Naive thymus-derived CD4-positive, alpha-beta T cell (primary cell): ENCODE data around the gene EPHA8. TPM values are rescaled to one million over a fixed set of nuclear protein-coding genes. Genes with fewer than 3 reads are reported as not detected.
A peak's percentile ranks its signal among the peaks of the same experiment; 100 is the strongest.

Experiments
- ATAC-seq: fragments of 150-1000 bp; cut with Tn5 transposase; 2 replicates; pipeline ENCODE4 v1.10.0; 2021; ENCODE audit warnings: mild to moderate bottlenecking, moderate library complexity
- CTCF ChIA-PET: fragments of 350-600 bp; sonication (Branson Sonifier 250); formaldehyde crosslinking; loops from one replicate; lab custom pipeline; 2021; ENCODE audit warnings: antibody characterized with exemption; lab: Charles Lee
- POLR2A ChIA-PET: fragments of 350-600 bp; sonication (Branson Sonifier 250); formaldehyde crosslinking; loops from one replicate; lab custom pipeline; 2021; ENCODE audit warnings: antibody characterized with exemption, inconsistent platforms; lab: Charles Lee
- DNase-seq, 9 donors: peaks; one replicate each; pipeline versions ENCODE4 v3.0.0 to v3.0.0-alpha.2; 2020 to 2022; ENCODE audit warnings: mixed read lengths in 1 of 9
- H3K27ac ChIP-seq: one replicate; pipeline ENCODE4 v1.7.0; 2013; ENCODE audit warnings: mild to moderate bottlenecking, low read depth, low read length, moderate library complexity
- H3K27me3 ChIP-seq, 2 donors: one replicate each; pipeline ENCODE4 v1.7.0; 2013; ENCODE audit warnings: low read length in 2 of 2, mild to moderate bottlenecking in 2 of 2, moderate library complexity in 2 of 2; ENCODE audit not compliant: control insufficient read depth in 2 of 2, insufficient read depth in 2 of 2
- H3K36me3 ChIP-seq, 3 experiments: 1 replicate in 2 of 3; 2 replicates in 1 of 3; pipeline ENCODE4 v1.7.0; 2013; ENCODE audit warnings: low read length in 3 of 3, mild to moderate bottlenecking in 3 of 3, moderate library complexity in 1 of 3; ENCODE audit not compliant: insufficient read depth in 3 of 3, control insufficient read depth in 2 of 3
- H3K4me1 ChIP-seq, 2 donors: one replicate each; pipeline ENCODE4 v1.7.0; 2013; ENCODE audit warnings: low read length in 2 of 2, mild to moderate bottlenecking in 2 of 2, moderate library complexity in 1 of 2; ENCODE audit not compliant: control insufficient read depth in 2 of 2, insufficient read depth in 2 of 2
- H3K4me3 ChIP-seq: 2 replicates; pipeline ENCODE4 v1.7.0; 2013; ENCODE audit warnings: mild to moderate bottlenecking, low read length
- H3K9me3 ChIP-seq, 3 experiments: 1 replicate in 2 of 3; 2 replicates in 1 of 3; pipeline ENCODE4 v1.7.0; 2013; ENCODE audit warnings: low read length in 3 of 3; ENCODE audit not compliant: control insufficient read depth in 2 of 3
- H3K27ac Mint-ChIP-seq, 9 donors: one replicate each; pipeline ENCODE4 v1.8.0; 2020 to 2022; ENCODE audit warnings: mixed read lengths in 9 of 9, mild to moderate bottlenecking in 8 of 9, moderate library complexity in 5 of 9, inconsistent platforms in 2 of 9
- H3K27me3 Mint-ChIP-seq, 5 donors: one replicate each; pipeline ENCODE4 v1.8.0; 2021 to 2022; ENCODE audit warnings: mixed read lengths in 5 of 5, mild to moderate bottlenecking in 1 of 5
- H3K36me3 Mint-ChIP-seq, 5 donors: one replicate each; pipeline ENCODE4 v1.8.0; 2020 to 2022; ENCODE audit warnings: mixed read lengths in 5 of 5, mild to moderate bottlenecking in 3 of 5, inconsistent platforms in 1 of 5
- H3K4me1 Mint-ChIP-seq, 7 donors: one replicate each; pipeline ENCODE4 v1.8.0; 2020 to 2022; ENCODE audit warnings: mixed read lengths in 7 of 7, mild to moderate bottlenecking in 3 of 7, inconsistent platforms in 1 of 7
- H3K4me3 Mint-ChIP-seq, 10 donors: one replicate each; pipeline ENCODE4 v1.8.0; 2020 to 2022; ENCODE audit warnings: mild to moderate bottlenecking in 10 of 10, mixed read lengths in 10 of 10, moderate library complexity in 6 of 10, inconsistent platforms in 2 of 10
- H3K9me3 Mint-ChIP-seq, 11 donors: one replicate each; pipeline ENCODE4 v1.8.0; 2020 to 2022; ENCODE audit warnings: mixed read lengths in 11 of 11, mild to moderate bottlenecking in 4 of 11, inconsistent platforms in 1 of 11, moderate library complexity in 1 of 11
- intact Hi-C, 2 donors: fragments of 100-400 bp; cut with micrococcal nuclease; formaldehyde crosslinking; loops; one replicate each; pipeline ENCODE4 v1.15.1; 2023
- polyA plus RNA-seq, 2 donors: library from polyadenylated mRNA; unstranded; fragments of 300-500 nt; fragmentation: Illumina TruSeq; gene quantifications; one replicate each; pipeline ENCODE4 v1.2.3, GENCODE V29; 2021
- total RNA-seq, 6 experiments: library from RNA in 5 of 6; stranded (reverse) in 5 of 6; gene quantifications; 1 replicate in 5 of 6; 2 replicates in 1 of 6; pipeline ENCODE4 v1.2.3 and lab custom pipeline; 2021 to 2026

Gene EPHA8
- total and polyA plus RNA-seq, 7 experiments from 2014 or later, result not detected

DNA sequence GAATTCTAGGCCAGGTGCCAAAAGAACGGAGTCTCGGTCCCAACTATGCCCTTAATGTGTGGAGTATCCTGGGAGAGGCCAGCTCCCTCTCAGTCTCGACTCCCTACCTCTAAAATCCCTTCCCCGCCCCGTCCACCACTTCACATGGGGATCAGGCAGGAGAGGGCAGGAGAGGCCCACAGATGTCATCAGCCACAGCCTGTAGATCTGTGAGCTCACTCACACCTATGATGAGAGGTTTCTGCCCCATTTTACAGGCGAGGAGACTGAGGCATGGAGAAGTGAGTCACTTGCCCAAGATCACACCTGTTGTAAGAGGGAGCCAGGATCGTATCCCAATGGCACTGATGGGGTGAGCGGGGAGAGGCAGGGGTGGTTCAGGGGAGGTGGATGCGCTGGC lies 20.4 kb upstream of the EPHA8 start:
- Mint-ChIP-seq H3K36me3 (no peaks in the 10 kb centered on the region), H3K9me3 (peaks cover 0 to 2% (median 0%) of the 10 kb centered on the region in 11 donors), H3K4me1 (peaks cover 7 to 21% (median 17%) of the 10 kb centered on the region in 7 donors), H3K4me3 (no peak overlapping the region), H3K27me3 (peaks cover 11 to 23% (median 16%) of the 10 kb centered on the region in 5 donors), H3K27ac (no peak overlapping the region)
- Histone ChIP-seq H3K27ac (no peak overlapping the region), H3K27me3 (no peaks in the 10 kb centered on the region), H3K4me3 (no peak overlapping the region), H3K9me3 (no peaks in the 10 kb centered on the region), H3K36me3 (no peaks in the 10 kb centered on the region), H3K4me1 (peaks cover 0 to 11% of the 10 kb centered on the region in 2 donors)
- ChIA-PET CTCF (no interaction called here), POLR2A (no interaction called here)
- ATAC-seq (no peak), DNase-seq (no peak)
- intact Hi-C loops, result no loop called here

DNA sequence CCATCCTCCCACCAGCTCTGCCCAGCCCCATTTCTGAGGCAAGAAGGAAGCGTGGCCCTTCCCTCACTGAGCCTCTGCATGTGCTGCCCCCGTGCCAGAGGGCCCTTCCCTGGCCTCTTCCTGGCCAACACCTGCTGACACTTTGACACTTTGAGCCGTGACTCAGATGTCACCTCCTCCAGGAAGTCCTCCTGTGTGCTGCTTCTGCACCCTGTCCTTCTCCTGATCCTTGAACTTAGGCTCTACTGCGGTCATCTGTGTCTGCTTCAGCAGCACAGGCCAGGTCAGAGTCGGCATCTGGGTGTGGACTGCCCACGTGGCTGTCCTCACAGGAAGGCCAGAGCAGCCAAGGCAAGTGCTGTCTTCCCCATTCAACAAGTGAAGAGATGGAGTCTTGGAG lies 19.6 kb upstream of the EPHA8 start:
- H3K27me3 ChIP-seq, result no peaks in the 10 kb centered on the region
- intact Hi-C loops, result no loop called here
- H3K36me3 ChIP-seq, result no peaks in the 10 kb centered on the region
- peaks cover 0 to 2% (median 0%) of the 10 kb centered on the region in 11 donors for H3K9me3 Mint-ChIP-seq
- peaks cover 7 to 14% (median 11%) of the 10 kb centered on the region in 7 donors for H3K4me1 Mint-ChIP-seq
- ChIA-PET CTCF (no interaction called here), POLR2A (no interaction called here)
- DNase-seq (no peak), ATAC-seq (no peak)
- H3K36me3 Mint-ChIP-seq, result no peaks in the 10 kb centered on the region
- no peak overlapping the region for H3K4me3 ChIP-seq
- H3K27ac Mint-ChIP-seq, result peak overlapping the region in 1 of 9 donors; percentile 6
- peaks cover 15 to 31% (median 23%) of the 10 kb centered on the region in 5 donors for H3K27me3 Mint-ChIP-seq
- no peak overlapping the region for H3K4me3 Mint-ChIP-seq
- no peaks in the 10 kb centered on the region for H3K9me3 ChIP-seq
- peaks cover 0 to 11% of the 10 kb centered on the region in 2 donors for H3K4me1 ChIP-seq
- no peak overlapping the region for H3K27ac ChIP-seq

GRCh38 chr1:22544606-22545005 lies 18.7 kb upstream of the EPHA8 start:
- Histone ChIP-seq H3K27me3 (no peaks in the 10 kb centered on the region), H3K4me1 (peaks cover 0 to 1% of the 10 kb centered on the region in 2 donors), H3K9me3 (no peaks in the 10 kb centered on the region), H3K27ac (no peak overlapping the region), H3K4me3 (no peak overlapping the region), H3K36me3 (no peaks in the 10 kb centered on the region)
- H3K9me3 Mint-ChIP-seq, result peaks cover 0 to 2% (median 0%) of the 10 kb centered on the region in 11 donors
- H3K27me3 Mint-ChIP-seq, result peaks cover 21 to 40% (median 25%) of the 10 kb centered on the region in 5 donors
- H3K4me3 Mint-ChIP-seq, result no peak overlapping the region
- peak overlapping the region in 1 of 9 donors; percentile 69 for H3K27ac Mint-ChIP-seq
- CTCF ChIA-PET, result no interaction called here
- no peak for ATAC-seq
- no peaks in the 10 kb centered on the region for H3K36me3 Mint-ChIP-seq
- POLR2A ChIA-PET, result no interaction called here
- H3K4me1 Mint-ChIP-seq, result peaks cover 0 to 5% (median 4%) of the 10 kb centered on the region in 7 donors
- intact Hi-C loops, result no loop called here
- DNase-seq, result no peak

DNA sequence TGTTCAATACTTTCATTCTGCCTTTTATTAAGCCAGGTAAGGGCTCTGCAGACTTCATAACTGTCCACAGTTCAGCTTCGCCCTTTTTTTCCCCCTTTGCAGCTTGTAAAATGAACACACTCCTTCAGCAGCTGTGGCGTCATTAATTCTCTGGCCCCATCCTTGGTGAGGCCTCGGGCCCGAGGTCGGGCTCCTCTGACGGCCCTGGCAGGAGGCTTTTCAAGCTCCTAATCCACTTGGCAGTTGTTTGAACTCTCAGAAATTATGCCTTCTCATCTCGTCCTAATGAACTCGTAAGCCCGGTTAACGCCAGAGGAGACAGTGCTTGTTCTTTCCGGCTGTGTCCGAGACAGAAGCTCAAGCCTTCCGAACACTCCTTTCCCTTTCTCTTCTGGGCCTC lies 18.1 kb upstream of the EPHA8 start:
- Histone ChIP-seq H3K4me3 (no peak overlapping the region), H3K27me3 (no peaks in the 10 kb centered on the region), H3K27ac (no peak overlapping the region), H3K4me1 (no peaks in the 10 kb centered on the region), H3K36me3 (no peaks in the 10 kb centered on the region), H3K9me3 (no peaks in the 10 kb centered on the region)
- CTCF ChIA-PET, result no interaction called here
- intact Hi-C loops, result no loop called here
- H3K4me1 Mint-ChIP-seq, result peaks cover 0 to 4% (median under 1%) of the 10 kb centered on the region in 7 donors
- H3K4me3 Mint-ChIP-seq, result no peak overlapping the region
- H3K36me3 Mint-ChIP-seq, result no peaks in the 10 kb centered on the region
- H3K9me3 Mint-ChIP-seq, result peaks cover 0 to 2% (median 0%) of the 10 kb centered on the region in 11 donors
- POLR2A ChIA-PET, result no interaction called here
- H3K27ac Mint-ChIP-seq, result peak overlapping the region in 1 of 9 donors; percentile 69
- ATAC-seq, result no peak
- no peak for DNase-seq
- H3K27me3 Mint-ChIP-seq, result peaks cover 21 to 43% (median 25%) of the 10 kb centered on the region in 5 donors

- H3K4me3 Mint-ChIP-seq, result no peak overlapping the region
- no peak overlapping the region for H3K4me3 ChIP-seq
- ATAC-seq (no peak), DNase-seq (no peak)
- no peak overlapping the region for H3K27ac Mint-ChIP-seq
- no peaks in the 10 kb centered on the region for H3K36me3 Mint-ChIP-seq
- H3K36me3 ChIP-seq, result no peaks in the 10 kb centered on the region
- no peaks in the 10 kb centered on the region for H3K27me3 ChIP-seq
- CTCF ChIA-PET, result no interaction called here
- no peaks in the 10 kb centered on the region for H3K9me3 ChIP-seq
- intact Hi-C loops, result no loop called here
- POLR2A ChIA-PET, result no interaction called here
- H3K27ac ChIP-seq, result no peak overlapping the region
- no peaks in the 10 kb centered on the region for H3K4me1 ChIP-seq
- H3K9me3 Mint-ChIP-seq, result peaks cover 0 to 3% (median 0%) of the 10 kb centered on the region in 11 donors
- no peaks in the 10 kb centered on the region for H3K4me1 Mint-ChIP-seq
- peaks cover 21 to 56% (median 26%) of the 10 kb centered on the region in 5 donors for H3K27me3 Mint-ChIP-seq
Measured at GRCh38 chr1:22547186-22547817, 16.0 kb upstream of the EPHA8 start.

DNA sequence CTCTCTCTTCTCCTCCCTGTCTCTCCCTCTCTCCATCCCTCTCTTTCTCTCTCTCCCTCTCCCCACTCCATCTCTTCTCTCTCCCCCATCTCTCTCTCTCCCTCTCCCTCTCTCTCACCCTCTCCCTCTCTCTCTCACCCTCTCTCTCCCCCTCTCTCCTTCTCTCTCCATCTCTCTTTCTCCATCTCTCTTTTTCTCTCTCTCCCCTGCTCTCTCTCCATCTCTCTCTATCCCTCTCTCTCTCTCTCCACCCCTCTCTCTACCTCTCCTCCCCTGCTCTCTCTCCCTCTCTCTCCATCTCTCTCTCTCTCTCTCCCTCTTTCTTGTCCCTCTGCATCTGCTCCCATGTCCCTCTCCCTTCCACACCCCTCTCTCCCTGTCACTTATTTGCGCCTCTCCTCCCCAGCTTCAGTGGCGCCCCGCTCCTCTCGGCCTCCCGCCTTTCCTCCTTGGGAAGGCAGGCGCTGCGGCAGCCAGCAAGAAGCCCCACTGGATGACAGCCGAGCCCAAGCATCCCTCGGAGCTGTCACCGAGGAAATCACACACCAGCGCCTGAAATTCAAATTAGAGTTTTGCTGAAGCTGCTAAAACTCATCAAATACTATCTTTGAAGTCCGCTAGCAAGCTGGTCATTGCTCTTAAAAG lies 15.3 kb upstream of the EPHA8 start:
- CTCF ChIA-PET, result no interaction called here
- peaks cover 0 to 3% (median 0%) of the 10 kb centered on the region in 11 donors for H3K9me3 Mint-ChIP-seq
- H3K27ac Mint-ChIP-seq, result no peak overlapping the region
- Histone ChIP-seq H3K27ac (no peak overlapping the region), H3K27me3 (no peaks in the 10 kb centered on the region), H3K9me3 (no peaks in the 10 kb centered on the region), H3K4me3 (no peak overlapping the region), H3K4me1 (no peaks in the 10 kb centered on the region), H3K36me3 (no peaks in the 10 kb centered on the region)
- peaks cover 21 to 62% (median 32%) of the 10 kb centered on the region in 5 donors for H3K27me3 Mint-ChIP-seq
- DNase-seq (no peak), ATAC-seq (no peak)
- H3K4me1 Mint-ChIP-seq, result no peaks in the 10 kb centered on the region
- POLR2A ChIA-PET, result no interaction called here
- no peak overlapping the region for H3K4me3 Mint-ChIP-seq
- no peaks in the 10 kb centered on the region for H3K36me3 Mint-ChIP-seq
- intact Hi-C loops, result no loop called here
